ENCODE results near the gene THUMPD1.

GRCh38 chr16:20750558-20750957, 8.9 kb upstream of the THUMPD1 start:
- TF ChIP-seq POLR2AphosphoS5 (IDR thresholded peaks at IDR 0.05; ENCODE audit: low read depth) (no peak), CTCF (IDR thresholded peaks at IDR 0.05; ENCODE audit: insufficient read depth, low read length) (no peak), GABPA (IDR thresholded peaks at IDR 0.05; ENCODE audit: low read depth) (no peak), REST (IDR thresholded peaks at IDR 0.05; ENCODE audit: insufficient replicate concordance, low read depth) (no peak)
